WTC11 (cell line): ENCODE results near the gene SLC24A3. TPM values are rescaled to one million over a fixed set of nuclear protein-coding genes. Genes with fewer than 3 reads are reported as not detected.

Experiments
- ATAC-seq: fragments of 200-7000 bp; cut with Tn5 transposase; 2 replicates; pipeline ENCODE4 v1.10.0; 2021; ENCODE audit warnings: mild to moderate bottlenecking, moderate library complexity
- CTCF ChIA-PET: fragments of 300-600 bp; sonication (Branson Sonifier 250); formaldehyde crosslinking; loops from one replicate; lab custom pipeline; 2021; ENCODE audit warnings: antibody characterized with exemption; lab: Charles Lee
- POLR2A ChIA-PET: fragments of 350-600 bp; sonication (Branson Sonifier 250); formaldehyde crosslinking; loops from one replicate; lab custom pipeline; 2021; ENCODE audit warnings: antibody characterized with exemption; lab: Charles Lee
- DNase-seq: peaks from one replicate; pipeline ENCODE4 v3.0.0; 2021; ENCODE audit warnings: low spot score
- H3K27ac Mint-ChIP-seq: 2 replicates; pipeline ENCODE4 v1.8.0; 2021; ENCODE audit warnings: mixed read lengths
- H3K27me3 Mint-ChIP-seq: 2 replicates; pipeline ENCODE4 v1.8.0; 2021; ENCODE audit warnings: low read depth, mild to moderate bottlenecking, moderate library complexity, mixed read lengths
- H3K36me3 Mint-ChIP-seq: 2 replicates; pipeline ENCODE4 v1.8.0; 2021; ENCODE audit warnings: mixed read lengths
- H3K4me1 Mint-ChIP-seq: 2 replicates; pipeline ENCODE4 v1.8.0; 2022; ENCODE audit warnings: mixed read lengths
- H3K4me3 Mint-ChIP-seq: 2 replicates; pipeline ENCODE4 v1.8.0; 2021; ENCODE audit warnings: mild to moderate bottlenecking, moderate library complexity, mixed read lengths
- H3K9me3 Mint-ChIP-seq: 2 replicates; pipeline ENCODE4 v1.8.0; 2021; ENCODE audit warnings: mixed read lengths
- CDX4 ChIP-seq: fragments of 250-450 bp; sonication (Bioruptor Pico); IDR thresholded peaks from 2 replicates; pipeline ENCODE4 v1.9.0; 2021; ENCODE audit warnings: moderate library complexity, mild to moderate bottlenecking, inconsistent platforms, borderline replicate concordance
- GRHL2 ChIP-seq: fragments of 250-450 bp; sonication (Bioruptor Pico); IDR thresholded peaks from 2 replicates; pipeline ENCODE4 v1.8.0; 2022; ENCODE audit warnings: mild to moderate bottlenecking, moderate library complexity; ENCODE audit not compliant: insufficient replicate concordance, severe bottlenecking
- GTF2I ChIP-seq: fragments of 250-450 bp; sonication (Bioruptor Pico); conservative IDR thresholded peaks from 2 replicates; pipeline ENCODE4 v1.4.0; 2021; ENCODE audit warnings: mild to moderate bottlenecking
- KAT7 ChIP-seq: sonication (generic); formaldehyde crosslinking; IDR thresholded peaks from 2 replicates; pipeline ENCODE4 v1.8.1; 2023; ENCODE audit warnings: missing genetic modification reagents, mild to moderate bottlenecking, borderline replicate concordance
- MLX ChIP-seq: sonication (generic); formaldehyde crosslinking; IDR thresholded peaks from 2 replicates; pipeline ENCODE4 v1.8.1; 2023; ENCODE audit warnings: mild to moderate bottlenecking, missing genetic modification reagents, moderate library complexity
- NFE2L1 ChIP-seq: sonication (generic); formaldehyde crosslinking; IDR thresholded peaks from 2 replicates; pipeline ENCODE4 v1.8.1; 2023; ENCODE audit warnings: missing genetic modification reagents
- OVOL2 ChIP-seq: fragments of 250-450 bp; sonication (Bioruptor Pico); IDR thresholded peaks from 2 replicates; pipeline ENCODE4 v1.9.0; 2021; ENCODE audit warnings: mild to moderate bottlenecking, borderline replicate concordance
- RELA ChIP-seq: sonication (generic); formaldehyde crosslinking; IDR thresholded peaks from 2 replicates; pipeline ENCODE4 v1.8.1; 2022; ENCODE audit warnings: missing genetic modification reagents, mild to moderate bottlenecking, borderline replicate concordance
- RORB ChIP-seq: fragments of 250-450 bp; sonication (Bioruptor Pico); IDR thresholded peaks from 2 replicates; pipeline ENCODE4 v1.9.0; 2021; ENCODE audit warnings: mild to moderate bottlenecking
- USF1 ChIP-seq: sonication (generic); formaldehyde crosslinking; IDR thresholded peaks from 2 replicates; pipeline ENCODE4 v1.8.0; 2022; ENCODE audit warnings: mild to moderate bottlenecking, missing genetic modification reagents
- ZBTB43 ChIP-seq: sonication (generic); formaldehyde crosslinking; IDR thresholded peaks from 2 replicates; pipeline ENCODE4 v1.8.1; 2023; ENCODE audit warnings: mild to moderate bottlenecking, missing genetic modification reagents
- ZNF138 ChIP-seq: sonication (generic); formaldehyde crosslinking; conservative IDR thresholded peaks from 2 replicates; pipeline ENCODE4 v1.8.1; 2022; ENCODE audit warnings: mild to moderate bottlenecking, moderate library complexity, missing genetic modification reagents
- ZNF281 ChIP-seq: sonication (generic); formaldehyde crosslinking; IDR thresholded peaks from 2 replicates; pipeline ENCODE4 v1.8.0; 2023; ENCODE audit warnings: mild to moderate bottlenecking, missing genetic modification reagents
- ZNF532 ChIP-seq: fragments of 250-450 bp; sonication (Bioruptor Pico); IDR thresholded peaks from 2 replicates; pipeline ENCODE4 v1.9.0; 2021; ENCODE audit warnings: mild to moderate bottlenecking, borderline replicate concordance
- ZNF671 ChIP-seq: fragments of 250-450 bp; sonication (Bioruptor Pico); IDR thresholded peaks from 2 replicates; pipeline ENCODE4 v1.8.0; 2021; ENCODE audit warnings: mild to moderate bottlenecking
- ZSCAN18 ChIP-seq: fragments of 250-450 bp; sonication (Bioruptor Pico); IDR thresholded peaks from 2 replicates; pipeline ENCODE4 v2.1.2; 2022; ENCODE audit warnings: mild to moderate bottlenecking, moderate library complexity
- total RNA-seq: library from RNA; stranded (reverse); gene quantifications from 3 replicates; pipeline ENCODE4 v1.2.3, GENCODE V29; 2021

The SLC24A3 gene
- total RNA-seq, 1 experiment from 2014 or later: 5.7 TPM

GRCh38 chr20:19456595-19457395, 244.4 kb downstream of the SLC24A3 start (continued):
- TF ChIP-seq GTF2I (no peak), ZBTB43 (CRISPR knock-in tag) (no peak), GRHL2 (CRISPR knock-in tag) (no peak), RORB (no peak), NFE2L1 (CRISPR knock-in tag) (no peak), OVOL2 (CRISPR knock-in tag) (no peak), ZNF281 (CRISPR knock-in tag) (no peak), CDX4 (CRISPR knock-in tag) (no peak), USF1 (CRISPR knock-in tag) (no peak), ZNF532 (no peak), ZNF138 (no peak)

GRCh38 chr20:19457611-19458010, 245.2 kb downstream of the SLC24A3 start:
- Mint-ChIP-seq H3K4me3 (no peak overlapping the region), H3K27me3 (no peaks in the 10 kb centered on the region), H3K27ac (no peak overlapping the region), H3K4me1 (peaks cover 10% of the 10 kb centered on the region), H3K9me3 (peaks cover 6% of the 10 kb centered on the region), H3K36me3 (no peaks in the 10 kb centered on the region)
- no peak for DNase-seq
- POLR2A ChIA-PET: no interaction called here
- no peak for ATAC-seq
- CTCF ChIA-PET: interaction anchor here (1.0 kb wide), 1 partner anchor 251 kb away, joined by 3 read pairs; no protein-coding TSS in a partner anchor
- no peak for TF ChIP-seq RELA (CRISPR knock-in tag)
- TF ChIP-seq USF1 (CRISPR knock-in tag): no peak
- no peak for TF ChIP-seq MLX (CRISPR knock-in tag)
- no peak for TF ChIP-seq ZSCAN18 (CRISPR knock-in tag)
- TF ChIP-seq ZNF671 (CRISPR knock-in tag): no peak
- TF ChIP-seq KAT7 (CRISPR knock-in tag): no peak
